ENCODE results near the gene LEMD3. TPM values are rescaled to one million over a fixed set of nuclear protein-coding genes. Genes with fewer than 3 reads are reported as not detected.
A peak's percentile ranks its signal among the peaks of the same experiment; 100 is the strongest.

The LEMD3 gene
- total and polyA plus RNA-seq, 12 donors, result 7.1 to 52.1 (median 22.3) TPM

DNA sequence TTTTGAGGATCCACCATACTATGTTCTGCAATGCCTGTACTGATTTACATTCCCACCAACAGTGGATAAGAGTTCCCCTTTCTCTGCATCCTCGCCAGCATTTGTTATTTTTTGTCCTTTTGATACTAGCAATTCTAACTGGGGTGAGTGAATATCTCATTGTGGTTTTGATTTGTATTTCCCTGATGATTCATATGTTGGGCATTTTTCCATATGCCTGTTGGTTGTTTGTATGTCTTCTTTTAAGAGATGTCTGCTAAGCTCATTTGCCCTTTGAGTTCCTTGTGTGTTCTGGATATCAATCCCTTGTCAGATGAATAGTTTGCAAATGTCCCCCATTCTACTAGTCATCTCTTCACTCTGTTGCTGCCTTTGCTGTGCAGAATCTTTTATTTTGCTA is 60.1 kb downstream of the LEMD3 start:
- TF ChIP-seq POLR2A (IDR thresholded peaks at IDR 0.05), result no peak
- TF ChIP-seq, protein P1, sequence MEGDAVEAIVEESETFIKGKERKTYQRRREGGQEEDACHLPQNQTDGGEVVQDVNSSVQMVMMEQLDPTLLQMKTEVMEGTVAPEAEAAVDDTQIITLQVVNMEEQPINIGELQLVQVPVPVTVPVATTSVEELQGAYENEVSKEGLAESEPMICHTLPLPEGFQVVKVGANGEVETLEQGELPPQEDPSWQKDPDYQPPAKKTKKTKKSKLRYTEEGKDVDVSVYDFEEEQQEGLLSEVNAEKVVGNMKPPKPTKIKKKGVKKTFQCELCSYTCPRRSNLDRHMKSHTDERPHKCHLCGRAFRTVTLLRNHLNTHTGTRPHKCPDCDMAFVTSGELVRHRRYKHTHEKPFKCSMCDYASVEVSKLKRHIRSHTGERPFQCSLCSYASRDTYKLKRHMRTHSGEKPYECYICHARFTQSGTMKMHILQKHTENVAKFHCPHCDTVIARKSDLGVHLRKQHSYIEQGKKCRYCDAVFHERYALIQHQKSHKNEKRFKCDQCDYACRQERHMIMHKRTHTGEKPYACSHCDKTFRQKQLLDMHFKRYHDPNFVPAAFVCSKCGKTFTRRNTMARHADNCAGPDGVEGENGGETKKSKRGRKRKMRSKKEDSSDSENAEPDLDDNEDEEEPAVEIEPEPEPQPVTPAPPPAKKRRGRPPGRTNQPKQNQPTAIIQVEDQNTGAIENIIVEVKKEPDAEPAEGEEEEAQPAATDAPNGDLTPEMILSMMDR (IDR thresholded peaks at IDR 0.05), result no peak
- Histone ChIP-seq H3K27ac (no peak overlapping the region), H3K36me3 (replicated peaks in 1 of 2) (no peaks in the 10 kb centered on the region), H3K4me3 (no peak overlapping the region), H3K27me3 (no peaks in the 10 kb centered on the region), H3K9me3 (replicated peaks in 1 of 3) (peaks cover 0 to 12% (median 5%) of the 10 kb centered on the region in 3 donors), H3K4me1 (replicated peaks in 1 of 2) (peaks cover 0 to 12% of the 10 kb centered on the region in 2 donors)
- WGBS, 4 donors, result 78 to 94% (median 84%) methylated on average over 1 of the region's 1 CpG
- intact Hi-C loops (cut with DNase I), result no loop called here
- DNase-seq, result no peak

- no peak overlapping the region for H3K4me3 ChIP-seq
- TF ChIP-seq, protein P1 (IDR thresholded peaks at IDR 0.05), result peak; percentile 28 to 68 (median 50)
- no peak for TF ChIP-seq POLR2A (IDR thresholded peaks at IDR 0.05)
- H3K27me3 ChIP-seq, result no peaks in the 10 kb centered on the region
- no peak for DNase-seq
- no peak overlapping the region for H3K27ac ChIP-seq
- H3K36me3 ChIP-seq (replicated peaks in 1 of 2), result no peaks in the 10 kb centered on the region
- 5 to 9% (median 8%) methylated on average over 3 of the region's 3 CpGs for WGBS, 4 donors
- H3K4me1 ChIP-seq (replicated peaks in 1 of 2), result peaks cover 0 to 12% of the 10 kb centered on the region in 2 donors
- peaks cover 0 to 12% (median 5%) of the 10 kb centered on the region in 3 donors for H3K9me3 ChIP-seq (replicated peaks in 1 of 3)
- intact Hi-C loops (cut with DNase I), result loop anchor here (10.0 kb wide), 1 partner anchor 338 kb away; no protein-coding TSS in a partner anchor
These were observed 63.2 kb downstream of the LEMD3 start for GRCh38 chr12:65232476-65233077.

GRCh38 chr12:65237153-65237552 is 67.8 kb downstream of the LEMD3 start:
- DNase-seq, result no peak
- H3K4me3 ChIP-seq, result no peak overlapping the region
- no peak overlapping the region for H3K27ac ChIP-seq
- no peaks in the 10 kb centered on the region for H3K9me3 ChIP-seq (replicated peaks in 1 of 3)
- no peaks in the 10 kb centered on the region for H3K36me3 ChIP-seq (replicated peaks in 1 of 2)
- no peaks in the 10 kb centered on the region for H3K27me3 ChIP-seq
- intact Hi-C loops (cut with DNase I), result loop anchor here (10.0 kb wide), 1 partner anchor 342 kb away; no protein-coding TSS in a partner anchor
- TF ChIP-seq, protein P1 (IDR thresholded peaks at IDR 0.05), result no peak
- no peak for TF ChIP-seq POLR2A (IDR thresholded peaks at IDR 0.05)
- H3K4me1 ChIP-seq (replicated peaks in 1 of 2), result peaks cover 0 to 8% of the 10 kb centered on the region in 2 donors
- 98 to 100% (median 99%) methylated on average over 1 of the region's 1 CpG for WGBS, 4 donors

DNA sequence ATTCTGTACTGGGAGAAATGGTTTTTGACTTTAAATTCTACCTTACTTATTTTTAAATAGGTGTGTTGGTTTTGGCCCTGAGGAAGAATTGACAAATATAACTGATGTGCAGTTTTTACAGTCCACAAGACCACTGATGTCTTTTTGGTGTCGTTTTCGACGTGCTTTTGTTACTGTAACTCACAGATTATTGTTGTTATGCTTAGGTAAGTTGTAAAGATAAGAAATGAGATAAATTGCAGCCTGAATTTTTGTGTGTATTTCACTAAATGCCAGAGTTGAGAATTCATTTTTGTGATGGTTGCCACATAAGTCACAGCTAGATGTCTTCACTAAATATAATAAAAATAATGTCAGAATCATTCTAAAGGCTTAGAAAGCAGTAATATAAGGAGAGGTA is 69.2 kb downstream of the LEMD3 start:
- H3K4me1 ChIP-seq (replicated peaks in 1 of 2), result no peaks in the 10 kb centered on the region
- H3K36me3 ChIP-seq (replicated peaks in 1 of 2), result peaks cover 0 to 10% of the 10 kb centered on the region in 2 donors
- DNase-seq, result no peak
- TF ChIP-seq, protein P1 (IDR thresholded peaks at IDR 0.05), result no peak
- no peak for TF ChIP-seq POLR2A (IDR thresholded peaks at IDR 0.05)
- H3K27me3 ChIP-seq, result no peaks in the 10 kb centered on the region
- H3K9me3 ChIP-seq (replicated peaks in 1 of 3), result no peaks in the 10 kb centered on the region
- WGBS, 4 donors, result 85 to 96% (median 92%) methylated on average over 3 of the region's 3 CpGs
- intact Hi-C loops (cut with DNase I), result loop anchor here (10.0 kb wide), 1 partner anchor 344 kb away; no protein-coding TSS in a partner anchor
- no peak overlapping the region for H3K4me3 ChIP-seq
- no peak overlapping the region for H3K27ac ChIP-seq
